H9 (cell line): ENCODE measurements around the gene RAB6B. TPM values are rescaled to one million over a fixed set of nuclear protein-coding genes. Genes with fewer than 3 reads are reported as not detected.

Source experiments
- DNase-seq: peaks from one replicate; pipeline ENCODE4 v3.0.0-alpha.2; 2017
- H2AFZ ChIP-seq: one replicate; pipeline ENCODE4 v1.6.1; 2013; ENCODE audit warnings: mild to moderate bottlenecking, low read length, control low read depth, moderate library complexity
- H2AK5ac ChIP-seq: 2 replicates; pipeline ENCODE4 v1.6.1; 2013; ENCODE audit warnings: low read length, control low read depth, mixed read lengths; ENCODE audit not compliant: insufficient read length
- H2BK120ac ChIP-seq: one replicate; pipeline ENCODE4 v1.6.1; 2013; ENCODE audit warnings: low read depth, mild to moderate bottlenecking, low read length, control low read depth, inconsistent platforms; ENCODE audit not compliant: poor library complexity, severe bottlenecking
- H2BK12ac ChIP-seq: 2 replicates; pipeline ENCODE4 v1.6.1; 2013; ENCODE audit warnings: low read length, control low read depth, mixed read lengths, low read depth; ENCODE audit not compliant: insufficient read length
- H2BK15ac ChIP-seq: 2 replicates; pipeline ENCODE4 v1.6.1; 2013; ENCODE audit warnings: low read depth, low read length, control low read depth
- H2BK20ac ChIP-seq: one replicate; pipeline ENCODE4 v1.6.1; 2013; ENCODE audit warnings: low read depth, mild to moderate bottlenecking, low read length, control low read depth, inconsistent platforms; ENCODE audit not compliant: poor library complexity, severe bottlenecking
- H2BK5ac ChIP-seq: 2 replicates; pipeline ENCODE4 v1.6.1; 2013; ENCODE audit warnings: low read length, control low read depth, mixed read lengths; ENCODE audit not compliant: insufficient read length
- H3K14ac ChIP-seq: 2 replicates; pipeline ENCODE4 v1.6.1; 2013; ENCODE audit warnings: low read length, control low read depth; ENCODE audit not compliant: insufficient read depth
- H3K18ac ChIP-seq: 2 replicates; pipeline ENCODE4 v1.6.1; 2013; ENCODE audit warnings: low read depth, mild to moderate bottlenecking, mixed read lengths, low read length, control low read depth; ENCODE audit not compliant: insufficient read length
- H3K23ac ChIP-seq: 2 replicates; pipeline ENCODE4 v1.6.1; 2013; ENCODE audit warnings: low read length, control low read depth, mixed read lengths, low read depth; ENCODE audit not compliant: insufficient read length
- H3K23me2 ChIP-seq: 2 replicates; pipeline ENCODE4 v1.6.1; 2013; ENCODE audit warnings: low read depth, mild to moderate bottlenecking, mixed read lengths, low read length, control low read depth; ENCODE audit not compliant: insufficient read length, poor library complexity, severe bottlenecking
- H3K27ac ChIP-seq: 2 replicates; pipeline ENCODE4 v1.5.1; 2013; ENCODE audit warnings: low read length, control low read depth, mixed read lengths, low read depth; ENCODE audit not compliant: insufficient read length
- H3K27me3 ChIP-seq: 2 replicates; pipeline ENCODE4 v1.6.1; 2013; ENCODE audit warnings: low read length, control low read depth, inconsistent platforms; ENCODE audit not compliant: insufficient read depth
- H3K4ac ChIP-seq: 2 replicates; pipeline ENCODE4 v1.6.1; 2013; ENCODE audit warnings: low read depth, mild to moderate bottlenecking, control low read depth, inconsistent platforms, low read length, moderate library complexity
- H3K4me1 ChIP-seq: 2 replicates; pipeline ENCODE4 v1.6.1; 2013; ENCODE audit warnings: low read length, control low read depth, inconsistent platforms; ENCODE audit not compliant: insufficient read depth
- H3K4me2 ChIP-seq: 2 replicates; pipeline ENCODE4 v1.6.1; 2013; ENCODE audit warnings: low read length, control low read depth, mixed read lengths; ENCODE audit not compliant: insufficient read length, insufficient read depth
- H3K56ac ChIP-seq: 2 replicates; pipeline ENCODE4 v1.6.1; 2013; ENCODE audit warnings: low read depth, mild to moderate bottlenecking, mixed read lengths, low read length, control low read depth; ENCODE audit not compliant: insufficient read length
- H3K79me1 ChIP-seq: 2 replicates; pipeline ENCODE4 v1.6.1; 2013; ENCODE audit warnings: low read depth, mild to moderate bottlenecking, moderate library complexity, low read length, control low read depth, inconsistent platforms; ENCODE audit not compliant: insufficient read depth, poor library complexity, severe bottlenecking
- H3K79me2 ChIP-seq: 2 replicates; pipeline ENCODE4 v1.6.1; 2013; ENCODE audit warnings: low read length, control low read depth, inconsistent platforms; ENCODE audit not compliant: insufficient read depth
- H3K9ac ChIP-seq: 2 replicates; pipeline ENCODE4 v1.6.1; 2013; ENCODE audit warnings: low read length, control low read depth, mixed read lengths; ENCODE audit not compliant: insufficient read length; ENCODE audit errors: extremely low read depth
- H3K9me3 ChIP-seq: one replicate; pipeline ENCODE4 v1.6.1; 2013; ENCODE audit warnings: low read depth, low read length, inconsistent platforms; ENCODE audit not compliant: control insufficient read depth
- H3T11ph ChIP-seq: one replicate; pipeline ENCODE4 v1.6.1; 2013; ENCODE audit warnings: mild to moderate bottlenecking, low read length, control low read depth, inconsistent platforms
- H4K20me1 ChIP-seq: one replicate; pipeline ENCODE4 v1.6.1; 2013; ENCODE audit not compliant: control insufficient read depth, insufficient read length, insufficient read depth
- H4K5ac ChIP-seq: 2 replicates; pipeline ENCODE4 v1.6.1; 2013; ENCODE audit warnings: low read depth, mild to moderate bottlenecking, mixed read lengths, low read length, control low read depth; ENCODE audit not compliant: insufficient read length
- H4K8ac ChIP-seq: replicated peaks from 2 replicates; pipeline ENCODE4 v1.6.1; 2013; ENCODE audit warnings: low read length, control low read depth, mixed read lengths, low read depth; ENCODE audit not compliant: insufficient read length
- H4K91ac ChIP-seq: 2 replicates; pipeline ENCODE4 v1.6.1; 2013; ENCODE audit warnings: low read depth, mild to moderate bottlenecking, moderate library complexity, mixed read lengths, low read length, control low read depth; ENCODE audit not compliant: insufficient read length
- H3K27ac Mint-ChIP-seq, 3 experiments: 2 replicates in 2 of 3; 3 replicates in 1 of 3; pipeline ENCODE4 v1.8.0; 2020 to 2021; ENCODE audit warnings: mixed read lengths in 3 of 3, mild to moderate bottlenecking in 1 of 3, moderate library complexity in 1 of 3
- H3K27me3 Mint-ChIP-seq: 2 replicates; pipeline ENCODE4 v1.8.0; 2021; ENCODE audit warnings: low read depth, mild to moderate bottlenecking, moderate library complexity, mixed read lengths
- H3K36me3 Mint-ChIP-seq, 3 experiments: 2 replicates in 2 of 3; 3 replicates in 1 of 3; pipeline ENCODE4 v1.8.0; 2020 to 2021; ENCODE audit warnings: low read depth in 3 of 3, mixed read lengths in 3 of 3; ENCODE audit not compliant: insufficient read depth in 1 of 3
- H3K4me1 Mint-ChIP-seq, 2 experiments: 2 replicates each; pipeline ENCODE4 v1.8.0; 2020; ENCODE audit warnings: mixed read lengths in 2 of 2
- H3K4me3 Mint-ChIP-seq, 2 experiments: 2 replicates in 1 of 2; 3 replicates in 1 of 2; pipeline ENCODE4 v1.8.0; 2020 to 2021; ENCODE audit warnings: mild to moderate bottlenecking in 2 of 2, mixed read lengths in 2 of 2, moderate library complexity in 1 of 2
- H3K9me3 Mint-ChIP-seq, 2 experiments: 2 replicates in 1 of 2; 3 replicates in 1 of 2; pipeline ENCODE4 v1.8.0; 2020; ENCODE audit warnings: mild to moderate bottlenecking in 2 of 2, mixed read lengths in 2 of 2, moderate library complexity in 1 of 2
- WGBS: extraction: QIAGEN DNeasy Blood & Tissue Kit; methylation state at CpG from one replicate; pipeline ENCODE4 v1.1.7; 2013; ENCODE audit warnings: missing lambda C conversion rate, low lambda C conversion rate, mixed read lengths; ENCODE audit not compliant: insufficient read length; ENCODE audit errors: extremely low coverage; 5-methylcytosine and 5-hydroxymethylcytosine counted together
- total RNA-seq: library from RNA; stranded (reverse); gene quantifications from 2 replicates; pipeline ENCODE4 v1.2.1, GENCODE V29; 2021
- TF ChIP-seq, protein P1 (sequence below): fragments of 200-600 bp; sonication (generic); conservative IDR thresholded peaks from 3 replicates; pipeline ENCODE4 v1.8.0; 2021; ENCODE audit warnings: antibody characterized with exemption, mild to moderate bottlenecking

The RAB6B gene
- total RNA-seq, 1 experiment from 2014 or later, result 12.3 TPM

DNA sequence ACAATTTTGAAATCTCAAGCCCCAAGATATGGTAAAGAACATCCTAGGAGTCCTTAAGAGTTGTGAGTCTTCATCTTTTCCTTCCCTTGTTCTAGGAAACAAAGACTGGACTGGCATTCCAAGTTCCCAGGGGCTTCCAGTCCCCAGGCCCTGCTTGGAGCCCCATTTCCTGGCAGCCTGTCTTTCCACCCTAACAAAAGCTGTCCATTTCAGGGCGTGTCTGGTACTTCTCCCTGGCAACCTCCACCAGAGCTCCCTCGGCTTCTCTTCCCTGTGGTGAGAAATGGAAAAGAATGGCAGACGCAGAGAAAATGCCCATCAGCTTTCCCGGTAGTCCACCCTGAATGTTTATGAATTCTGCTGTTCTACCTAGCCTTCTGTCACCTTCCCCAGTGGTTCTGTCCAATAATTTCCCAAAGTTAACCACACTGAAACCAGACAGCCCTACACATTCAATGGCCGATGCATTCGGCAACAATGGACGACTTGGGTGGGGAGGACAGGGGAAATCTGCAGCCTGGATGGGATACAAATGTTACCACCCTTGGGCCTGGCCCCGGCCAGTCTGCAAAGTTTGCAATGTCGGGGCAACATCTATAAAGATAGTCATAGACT lies 6.8 kb downstream of the RAB6B start:
- Histone ChIP-seq H3K18ac (no peak overlapping the region), H3K79me2 (no peaks in the 10 kb centered on the region), H2BK12ac (no peak overlapping the region), H4K20me1 (no peaks in the 10 kb centered on the region), H3K9me3 (no peaks in the 10 kb centered on the region), H4K8ac (no peak overlapping the region), H3K27me3 (peaks cover 3% of the 10 kb centered on the region; the same call in 1 of the 2 replicates), H3K4ac (no peak overlapping the region), H2BK120ac (no peak overlapping the region), H4K5ac (no peak overlapping the region), H4K91ac (no peak overlapping the region), H3K4me1 (no peaks in the 10 kb centered on the region; the same call in 1 of the 2 replicates), H3K79me1 (no peaks in the 10 kb centered on the region), H3K4me2 (no peak overlapping the region), H3K27ac (no peak overlapping the region), H2BK5ac (no peak overlapping the region), H3K9ac (no peak overlapping the region), H3K23me2 (no peaks in the 10 kb centered on the region), H2BK20ac (no peak overlapping the region), H3T11ph (no peak overlapping the region), H3K14ac (no peak overlapping the region), H3K56ac (no peak overlapping the region), H3K23ac (no peak overlapping the region), H2AK5ac (no peak overlapping the region), H2BK15ac (no peak overlapping the region), H2AFZ (no peak overlapping the region)
- no peaks in the 10 kb centered on the region for H3K9me3 Mint-ChIP-seq
- H3K4me1 Mint-ChIP-seq, result peaks cover 5 to 23% of the 10 kb centered on the region in 2 experiments
- H3K36me3 Mint-ChIP-seq, result no peaks in the 10 kb centered on the region
- no CpG with 5 or more reads among the region's 9 CpGs for WGBS
- DNase-seq, result no peak
- TF ChIP-seq, protein P1, sequence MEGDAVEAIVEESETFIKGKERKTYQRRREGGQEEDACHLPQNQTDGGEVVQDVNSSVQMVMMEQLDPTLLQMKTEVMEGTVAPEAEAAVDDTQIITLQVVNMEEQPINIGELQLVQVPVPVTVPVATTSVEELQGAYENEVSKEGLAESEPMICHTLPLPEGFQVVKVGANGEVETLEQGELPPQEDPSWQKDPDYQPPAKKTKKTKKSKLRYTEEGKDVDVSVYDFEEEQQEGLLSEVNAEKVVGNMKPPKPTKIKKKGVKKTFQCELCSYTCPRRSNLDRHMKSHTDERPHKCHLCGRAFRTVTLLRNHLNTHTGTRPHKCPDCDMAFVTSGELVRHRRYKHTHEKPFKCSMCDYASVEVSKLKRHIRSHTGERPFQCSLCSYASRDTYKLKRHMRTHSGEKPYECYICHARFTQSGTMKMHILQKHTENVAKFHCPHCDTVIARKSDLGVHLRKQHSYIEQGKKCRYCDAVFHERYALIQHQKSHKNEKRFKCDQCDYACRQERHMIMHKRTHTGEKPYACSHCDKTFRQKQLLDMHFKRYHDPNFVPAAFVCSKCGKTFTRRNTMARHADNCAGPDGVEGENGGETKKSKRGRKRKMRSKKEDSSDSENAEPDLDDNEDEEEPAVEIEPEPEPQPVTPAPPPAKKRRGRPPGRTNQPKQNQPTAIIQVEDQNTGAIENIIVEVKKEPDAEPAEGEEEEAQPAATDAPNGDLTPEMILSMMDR, result no peak
- no peak overlapping the region for H3K27ac Mint-ChIP-seq
- peaks cover 25% of the 10 kb centered on the region for H3K27me3 Mint-ChIP-seq
- H3K4me3 Mint-ChIP-seq, result no peak overlapping the region
